ENCODE data around the gene TRUB2.

TRUB2 gene

DNA sequence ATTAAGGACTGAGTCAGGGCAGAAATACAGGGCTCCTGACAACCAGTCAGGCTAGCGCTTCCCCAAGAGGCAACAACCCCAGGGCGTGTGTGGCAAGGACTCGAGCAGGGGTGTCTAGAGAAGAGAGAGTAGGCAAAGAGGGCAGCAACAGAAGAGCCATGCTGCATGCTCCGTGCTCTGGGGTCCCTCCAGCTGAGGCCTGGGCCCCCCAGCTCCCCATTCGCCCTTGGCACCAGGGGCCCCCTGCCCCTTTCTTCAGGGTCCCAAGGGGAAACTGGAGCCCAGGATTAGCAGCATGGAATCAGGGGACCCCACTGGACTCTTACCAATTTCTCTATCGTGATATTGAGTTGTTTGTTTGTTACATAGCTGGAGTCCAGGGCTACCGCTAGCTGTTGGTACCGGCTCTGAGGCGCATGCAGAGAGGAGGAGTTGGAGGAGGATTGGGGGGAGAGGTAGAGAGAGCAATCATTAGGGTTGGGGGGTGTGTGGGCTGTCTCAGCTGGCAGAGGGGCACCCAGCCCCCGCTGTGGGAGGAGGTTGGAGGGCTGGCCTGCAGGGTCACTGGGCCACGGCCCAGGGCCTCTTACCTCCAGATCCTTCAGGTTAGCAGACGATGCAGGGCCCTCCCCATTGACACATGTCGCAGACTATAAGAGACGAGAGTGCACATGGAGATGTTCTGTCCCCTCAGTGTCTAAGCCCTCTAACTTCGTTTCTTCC lies 55.2 kb downstream of the TRUB2 start:
- Histone ChIP-seq H3K4me3 (ENCODE audit: low read length) (no peak overlapping the region), H3K27ac (ENCODE audit: low read length) (no peak overlapping the region), H3K27me3 (ENCODE audit: control insufficient read depth, insufficient read depth, low read length) (no peaks in the 10 kb centered on the region), H3K9me3 (ENCODE audit: control insufficient read depth, insufficient read depth, low read length) (no peaks in the 10 kb centered on the region), H3K4me1 (ENCODE audit: control insufficient read depth, insufficient read depth, low read length) (no peaks in the 10 kb centered on the region), H3K36me3 (ENCODE audit: control insufficient read depth, insufficient read depth, low read length) (peaks cover 10% of the 10 kb centered on the region)
- no CpG with 5 or more reads among the region's 15 CpGs for WGBS (ENCODE audit: insufficient coverage, insufficient read length)
- DNase-seq (ENCODE audit: low read depth, low spot score) = no peak

DNA sequence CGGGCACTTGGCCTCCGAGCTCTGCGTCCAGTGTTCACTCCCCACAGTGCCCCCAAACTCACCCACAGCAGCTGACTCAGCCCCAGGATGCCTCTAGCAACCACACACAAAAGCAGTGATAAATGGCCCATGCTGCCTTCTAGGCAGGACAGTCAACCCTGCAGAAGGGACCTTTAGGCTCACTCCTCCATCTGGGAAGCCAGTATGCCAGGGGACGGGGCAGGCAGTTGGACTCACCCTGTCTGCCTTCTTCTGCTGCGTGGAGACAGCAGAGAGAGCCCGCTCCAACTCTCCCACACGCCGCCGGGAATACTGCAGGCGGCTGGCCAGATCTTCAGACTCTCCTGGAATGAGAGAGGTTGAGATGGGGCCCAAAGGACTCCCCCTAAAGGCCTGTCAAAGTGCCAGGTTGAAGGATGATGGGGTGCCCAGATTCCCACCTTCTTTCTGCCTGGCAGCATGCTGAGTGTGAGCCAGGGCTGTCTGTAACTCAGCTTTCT lies 56.8 kb downstream of the TRUB2 start:
- peaks cover 16% of the 10 kb centered on the region for H3K36me3 ChIP-seq (ENCODE audit: control insufficient read depth, insufficient read depth, low read length)
- H3K27ac ChIP-seq (ENCODE audit: low read length) = no peak overlapping the region
- no peaks in the 10 kb centered on the region for H3K4me1 ChIP-seq (ENCODE audit: control insufficient read depth, insufficient read depth, low read length)
- DNase-seq (ENCODE audit: low read depth, low spot score) = no peak
- no peaks in the 10 kb centered on the region for H3K9me3 ChIP-seq (ENCODE audit: control insufficient read depth, insufficient read depth, low read length)
- WGBS (ENCODE audit: insufficient coverage, insufficient read length) = no CpG with 5 or more reads among the region's 10 CpGs
- no peak overlapping the region for H3K4me3 ChIP-seq (ENCODE audit: low read length)
- no peaks in the 10 kb centered on the region for H3K27me3 ChIP-seq (ENCODE audit: control insufficient read depth, insufficient read depth, low read length)

DNA sequence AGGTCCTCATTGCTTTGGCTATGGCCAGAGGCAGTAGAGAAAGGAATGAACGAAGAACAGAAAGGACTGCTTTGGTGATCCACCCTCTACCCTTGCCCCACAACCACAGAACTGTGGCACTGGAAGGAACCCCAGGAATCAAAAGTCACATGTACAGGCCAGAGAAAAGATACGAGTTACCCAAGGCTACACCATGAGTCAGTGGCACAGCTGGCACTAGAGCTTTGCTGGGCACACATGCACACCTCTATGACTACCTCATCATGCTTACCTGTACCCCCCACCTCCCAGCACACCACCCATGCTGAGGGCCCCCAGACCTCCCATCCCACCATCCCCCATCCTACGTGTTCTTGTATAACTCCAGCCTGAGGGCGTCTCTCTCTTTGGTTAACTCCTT lies 59.6 kb downstream of the TRUB2 start:
- no peaks in the 10 kb centered on the region for H3K4me1 ChIP-seq (ENCODE audit: control insufficient read depth, insufficient read depth, low read length)
- H3K27ac ChIP-seq (ENCODE audit: low read length) = no peak overlapping the region
- no peak overlapping the region for H3K4me3 ChIP-seq (ENCODE audit: low read length)
- H3K27me3 ChIP-seq (ENCODE audit: control insufficient read depth, insufficient read depth, low read length) = no peaks in the 10 kb centered on the region
- DNase-seq (ENCODE audit: low read depth, low spot score) = no peak
- H3K9me3 ChIP-seq (ENCODE audit: control insufficient read depth, insufficient read depth, low read length) = no peaks in the 10 kb centered on the region
- H3K36me3 ChIP-seq (ENCODE audit: control insufficient read depth, insufficient read depth, low read length) = peaks cover 23% of the 10 kb centered on the region
- WGBS (ENCODE audit: insufficient coverage, insufficient read length) = no CpG with 5 or more reads among the region's 4 CpGs

DNA sequence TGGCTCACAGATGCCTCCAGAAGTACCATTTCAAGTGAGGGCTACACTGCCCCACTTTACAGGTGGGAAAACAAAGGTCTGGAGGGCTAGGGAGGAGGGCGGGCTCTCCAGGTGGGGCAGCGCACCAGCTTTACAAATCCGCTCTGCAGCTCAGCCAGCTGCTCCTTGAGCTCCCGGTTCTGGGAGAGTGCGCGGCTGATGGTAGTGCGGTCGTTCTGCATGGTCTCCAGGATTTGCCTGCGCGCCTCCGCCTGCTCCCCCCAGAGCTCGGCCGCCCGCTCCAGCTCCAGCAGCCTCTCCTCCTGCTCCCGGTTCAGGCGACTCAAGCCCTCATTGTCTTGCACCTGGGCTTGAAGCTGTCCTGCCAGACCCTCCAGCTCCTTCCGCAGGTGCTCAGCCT lies 61.9 kb downstream of the TRUB2 start:
- Histone ChIP-seq H3K4me1 (ENCODE audit: control insufficient read depth, insufficient read depth, low read length) (no peaks in the 10 kb centered on the region), H3K36me3 (ENCODE audit: control insufficient read depth, insufficient read depth, low read length) (peaks cover 20% of the 10 kb centered on the region), H3K4me3 (ENCODE audit: low read length) (no peak overlapping the region), H3K27ac (ENCODE audit: low read length) (no peak overlapping the region), H3K9me3 (ENCODE audit: control insufficient read depth, insufficient read depth, low read length) (no peaks in the 10 kb centered on the region), H3K27me3 (ENCODE audit: control insufficient read depth, insufficient read depth, low read length) (no peaks in the 10 kb centered on the region)
- no peak for DNase-seq (ENCODE audit: low read depth, low spot score)
- no CpG with 5 or more reads among the region's 17 CpGs for WGBS (ENCODE audit: insufficient coverage, insufficient read length)

DNA sequence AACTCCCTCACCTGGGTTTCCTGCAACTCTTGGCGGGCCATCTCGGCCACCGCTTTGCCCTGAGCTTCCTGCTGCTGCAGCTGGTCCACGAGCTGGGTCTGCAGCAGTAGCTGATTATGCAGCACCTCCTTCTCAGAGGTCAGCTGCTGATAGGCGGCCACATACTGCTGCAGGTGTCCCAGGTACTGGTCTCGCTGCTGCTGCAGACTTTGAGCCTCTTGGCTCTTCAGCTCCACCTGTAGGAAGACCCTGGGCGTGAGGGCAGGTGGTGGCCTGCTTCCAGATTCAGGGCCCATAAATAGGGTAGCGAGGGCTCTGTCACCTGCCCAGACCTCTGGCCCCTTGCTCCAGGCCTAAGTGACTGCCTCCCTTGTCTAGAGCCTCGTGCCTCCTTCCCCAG lies 63.1 kb downstream of the TRUB2 start:
- H3K36me3 ChIP-seq (ENCODE audit: control insufficient read depth, insufficient read depth, low read length) = peaks cover 16% of the 10 kb centered on the region
- no peak overlapping the region for H3K4me3 ChIP-seq (ENCODE audit: low read length)
- no peaks in the 10 kb centered on the region for H3K4me1 ChIP-seq (ENCODE audit: control insufficient read depth, insufficient read depth, low read length)
- no CpG with 5 or more reads among the region's 9 CpGs for WGBS (ENCODE audit: insufficient coverage, insufficient read length)
- DNase-seq (ENCODE audit: low read depth, low spot score) = no peak
- H3K27me3 ChIP-seq (ENCODE audit: control insufficient read depth, insufficient read depth, low read length) = no peaks in the 10 kb centered on the region
- no peaks in the 10 kb centered on the region for H3K9me3 ChIP-seq (ENCODE audit: control insufficient read depth, insufficient read depth, low read length)
- H3K27ac ChIP-seq (ENCODE audit: low read length) = no peak overlapping the region

DNA sequence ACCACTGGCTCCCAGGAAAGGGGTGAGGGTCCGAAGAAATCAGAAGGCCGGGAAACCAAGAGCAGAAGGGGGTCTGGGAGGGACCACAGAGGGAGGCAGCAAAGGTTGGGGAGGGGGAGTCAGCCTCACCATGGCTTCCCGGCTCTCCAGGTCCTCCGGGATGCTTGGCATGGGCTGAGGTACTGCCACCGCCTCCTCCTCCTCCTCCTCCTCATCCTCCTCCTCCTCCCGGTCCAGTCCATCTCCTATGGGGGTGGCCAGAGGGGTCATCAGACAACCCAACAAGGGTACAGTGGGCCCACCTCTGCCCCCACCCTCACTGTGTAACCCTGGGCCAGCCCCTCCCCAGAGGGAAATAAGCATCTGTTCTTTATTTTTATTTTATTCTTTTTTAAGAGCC lies 63.9 kb downstream of the TRUB2 start:
- no peaks in the 10 kb centered on the region for H3K9me3 ChIP-seq (ENCODE audit: control insufficient read depth, insufficient read depth, low read length)
- WGBS (ENCODE audit: insufficient coverage, insufficient read length) = no CpG with 5 or more reads among the region's 6 CpGs
- peaks cover 16% of the 10 kb centered on the region for H3K36me3 ChIP-seq (ENCODE audit: control insufficient read depth, insufficient read depth, low read length)
- H3K4me3 ChIP-seq (ENCODE audit: low read length) = no peak overlapping the region
- H3K4me1 ChIP-seq (ENCODE audit: control insufficient read depth, insufficient read depth, low read length) = no peaks in the 10 kb centered on the region
- H3K27ac ChIP-seq (ENCODE audit: low read length) = no peak overlapping the region
- no peaks in the 10 kb centered on the region for H3K27me3 ChIP-seq (ENCODE audit: control insufficient read depth, insufficient read depth, low read length)
- DNase-seq (ENCODE audit: low read depth, low spot score) = no peak

DNA sequence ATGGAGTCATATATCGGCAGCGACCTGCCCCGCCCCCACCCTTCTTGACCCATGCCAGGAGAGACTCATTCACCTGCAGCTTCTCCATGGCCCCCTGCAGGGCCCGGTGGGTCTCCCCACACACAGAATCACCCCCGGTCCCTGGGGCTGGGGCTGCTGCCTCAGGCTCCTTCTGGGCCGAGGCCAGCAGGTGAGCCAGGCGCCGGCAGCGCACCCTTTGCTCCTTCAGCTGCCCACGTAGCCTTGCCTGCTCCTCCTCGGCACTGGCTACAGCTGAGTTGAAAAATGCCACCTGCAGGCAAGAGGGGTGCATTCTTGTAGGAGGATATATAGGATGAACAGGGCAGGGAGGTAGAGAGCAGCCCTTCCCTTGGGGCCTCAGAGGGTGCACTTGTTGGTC lies 64.3 kb downstream of the TRUB2 start:
- Histone ChIP-seq H3K4me3 (ENCODE audit: low read length) (no peak overlapping the region), H3K27ac (ENCODE audit: low read length) (no peak overlapping the region), H3K9me3 (ENCODE audit: control insufficient read depth, insufficient read depth, low read length) (no peaks in the 10 kb centered on the region), H3K4me1 (ENCODE audit: control insufficient read depth, insufficient read depth, low read length) (no peaks in the 10 kb centered on the region), H3K36me3 (ENCODE audit: control insufficient read depth, insufficient read depth, low read length) (peaks cover 17% of the 10 kb centered on the region), H3K27me3 (ENCODE audit: control insufficient read depth, insufficient read depth, low read length) (no peaks in the 10 kb centered on the region)
- no peak for DNase-seq (ENCODE audit: low read depth, low spot score)
- WGBS (ENCODE audit: insufficient coverage, insufficient read length) = no CpG with 5 or more reads among the region's 11 CpGs

DNA sequence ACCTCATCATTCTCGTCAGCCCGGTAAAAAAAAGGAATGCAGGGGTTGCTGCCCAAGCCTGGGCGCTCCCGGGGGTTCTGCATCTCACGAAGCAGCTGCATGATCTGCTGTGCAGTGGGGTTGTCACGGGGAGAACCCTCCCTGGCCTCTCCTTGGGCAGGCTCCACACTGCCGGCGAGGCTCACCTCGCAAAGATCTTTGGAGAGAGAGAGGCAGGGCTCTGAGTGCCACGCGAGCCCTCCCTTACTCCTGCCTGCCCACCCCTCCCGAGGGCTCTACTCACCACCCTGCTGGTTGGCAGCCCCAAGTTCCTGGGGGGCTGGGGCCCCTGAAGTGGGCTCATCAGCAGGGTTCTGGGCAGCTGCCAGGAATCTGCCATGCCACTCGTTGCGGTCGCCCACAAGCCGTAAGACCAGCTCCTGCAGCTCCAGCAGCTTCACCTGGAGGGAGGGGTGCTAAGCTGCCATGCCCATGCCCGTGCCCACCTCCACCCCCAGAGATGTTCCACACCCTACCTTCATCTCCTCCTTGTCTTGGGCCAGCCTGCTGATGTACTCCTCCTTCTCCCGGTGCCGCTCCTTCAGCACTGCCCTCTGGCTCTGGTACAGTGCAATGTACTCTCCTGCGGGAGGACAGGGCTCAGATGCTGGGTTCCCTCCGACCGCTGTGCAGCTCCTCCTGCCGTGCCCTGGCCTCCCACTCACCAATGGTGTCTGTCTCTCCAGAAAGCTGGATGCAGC lies 65.0 kb downstream of the TRUB2 start:
- Histone ChIP-seq H3K4me3 (ENCODE audit: low read length) (no peak overlapping the region), H3K27me3 (ENCODE audit: control insufficient read depth, insufficient read depth, low read length) (no peaks in the 10 kb centered on the region), H3K36me3 (ENCODE audit: control insufficient read depth, insufficient read depth, low read length) (peaks cover 20% of the 10 kb centered on the region), H3K27ac (ENCODE audit: low read length) (no peak overlapping the region), H3K9me3 (ENCODE audit: control insufficient read depth, insufficient read depth, low read length) (no peaks in the 10 kb centered on the region), H3K4me1 (ENCODE audit: control insufficient read depth, insufficient read depth, low read length) (no peaks in the 10 kb centered on the region)
- WGBS (ENCODE audit: insufficient coverage, insufficient read length) = no CpG with 5 or more reads among the region's 23 CpGs
- no peak for DNase-seq (ENCODE audit: low read depth, low spot score)

All from iPS DF 6.9 (cell line).